HAP-1 (cell line): ENCODE data around the gene AXIN1.

Experiments
- DNase-seq, 2 experiments: peaks; one replicate each; pipeline ENCODE4 v3.0.0-alpha.2; 2016 to 2020; ENCODE audit warnings: low spot score in 2 of 2
- H3K27me3 ChIP-seq: fragments of 250-450 bp; sonication (Bioruptor Pico); 2 replicates; pipeline ENCODE4 v1.5.1; 2020; ENCODE audit warnings: low read depth, mild to moderate bottlenecking, moderate library complexity
- H3K36me3 ChIP-seq: fragments of 250-450 bp; sonication (Bioruptor Pico); replicated peaks from 2 replicates; pipeline ENCODE4 v1.5.1; 2020; ENCODE audit warnings: mild to moderate bottlenecking
- H3K4me1 ChIP-seq: fragments of 250-450 bp; sonication (Bioruptor Pico); 2 replicates; pipeline ENCODE4 v1.5.1; 2020; ENCODE audit warnings: mild to moderate bottlenecking
- H3K4me3 ChIP-seq: fragments of 250-450 bp; sonication (Bioruptor Pico); 2 replicates; pipeline ENCODE4 v1.5.1; 2020; ENCODE audit warnings: mild to moderate bottlenecking, moderate library complexity
- H3K9me3 ChIP-seq: fragments of 250-450 bp; sonication (Bioruptor Pico); 2 replicates; pipeline ENCODE4 v1.5.1; 2020; ENCODE audit warnings: mild to moderate bottlenecking, moderate library complexity
- in situ Hi-C: fragments of 300-500 bp; cut with MboI; formaldehyde crosslinking; loops from 3 replicates; pipeline ENCODE4 v1.14.3; 2020; ENCODE audit warnings: low sequenced_read_pairs, inconsistent platforms, mixed read lengths

Gene AXIN1

GRCh38 chr16:377419-377951, 25.0 kb upstream of the AXIN1 start:
- Histone ChIP-seq H3K36me3 (peaks cover 12% of the 10 kb centered on the region), H3K27me3 (no peaks in the 10 kb centered on the region), H3K4me3 (no peak overlapping the region), H3K4me1 (no peaks in the 10 kb centered on the region; the same call in 1 of the 2 replicates), H3K9me3 (no peaks in the 10 kb centered on the region)
- no peak for DNase-seq
- in situ Hi-C loops = no loop called here

- DNase-seq = no peak
- peaks cover 12% of the 10 kb centered on the region for H3K36me3 ChIP-seq
- in situ Hi-C loops = no loop called here
- no peak overlapping the region for H3K4me3 ChIP-seq
- no peaks in the 10 kb centered on the region; the same call in 1 of the 2 replicates for H3K4me1 ChIP-seq
- H3K9me3 ChIP-seq = no peaks in the 10 kb centered on the region
- H3K27me3 ChIP-seq = no peaks in the 10 kb centered on the region
These were observed 24.4 kb upstream of the AXIN1 start for GRCh38 chr16:376817-377418.

- no peaks in the 10 kb centered on the region for H3K27me3 ChIP-seq
- no peak overlapping the region for H3K4me3 ChIP-seq
- in situ Hi-C loops = no loop called here
- H3K36me3 ChIP-seq = peaks cover 12% of the 10 kb centered on the region
- no peaks in the 10 kb centered on the region; the same call in 1 of the 2 replicates for H3K4me1 ChIP-seq
- H3K9me3 ChIP-seq = no peaks in the 10 kb centered on the region
- no peak for DNase-seq
These were observed 23.6 kb upstream of the AXIN1 start for GRCh38 chr16:375927-376816.

GRCh38 chr16:375212-375611, 22.7 kb upstream of the AXIN1 start:
- no peak overlapping the region for H3K4me3 ChIP-seq
- peaks cover 12% of the 10 kb centered on the region for H3K36me3 ChIP-seq
- DNase-seq = no peak
- H3K9me3 ChIP-seq = no peaks in the 10 kb centered on the region
- no peaks in the 10 kb centered on the region for H3K27me3 ChIP-seq
- in situ Hi-C loops = no loop called here
- H3K4me1 ChIP-seq = no peaks in the 10 kb centered on the region

GRCh38 chr16:374616-374926, 22.0 kb upstream of the AXIN1 start:
- Histone ChIP-seq H3K4me1 (peaks cover 3% of the 10 kb centered on the region), H3K27me3 (no peaks in the 10 kb centered on the region), H3K36me3 (peaks cover 14% of the 10 kb centered on the region), H3K9me3 (no peaks in the 10 kb centered on the region), H3K4me3 (no peak overlapping the region)
- DNase-seq = no peak
- in situ Hi-C loops = no loop called here

- H3K27me3 ChIP-seq = no peaks in the 10 kb centered on the region
- H3K36me3 ChIP-seq = peaks cover 20% of the 10 kb centered on the region
- DNase-seq = no peak
- H3K4me1 ChIP-seq = peaks cover 5% of the 10 kb centered on the region
- in situ Hi-C loops = no loop called here
- H3K4me3 ChIP-seq = no peak overlapping the region
- no peaks in the 10 kb centered on the region for H3K9me3 ChIP-seq
These were observed 21.5 kb upstream of the AXIN1 start for GRCh38 chr16:373848-374615.

GRCh38 chr16:373020-373598, 20.6 kb upstream of the AXIN1 start:
- H3K36me3 ChIP-seq = peaks cover 29% of the 10 kb centered on the region
- H3K27me3 ChIP-seq = no peaks in the 10 kb centered on the region
- peaks cover 5% of the 10 kb centered on the region for H3K4me1 ChIP-seq
- DNase-seq = no peak
- in situ Hi-C loops = no loop called here
- H3K4me3 ChIP-seq = no peak overlapping the region
- H3K9me3 ChIP-seq = no peaks in the 10 kb centered on the region

GRCh38 chr16:372302-372983, 19.9 kb upstream of the AXIN1 start:
- no peak overlapping the region for H3K4me3 ChIP-seq
- no peak for DNase-seq
- in situ Hi-C loops = no loop called here
- no peaks in the 10 kb centered on the region for H3K27me3 ChIP-seq
- H3K4me1 ChIP-seq = peaks cover 5% of the 10 kb centered on the region
- H3K9me3 ChIP-seq = no peaks in the 10 kb centered on the region
- peaks cover 35% of the 10 kb centered on the region for H3K36me3 ChIP-seq

- Histone ChIP-seq H3K27me3 (no peaks in the 10 kb centered on the region), H3K36me3 (peaks cover 39% of the 10 kb centered on the region), H3K4me1 (peaks cover 5% of the 10 kb centered on the region), H3K9me3 (no peaks in the 10 kb centered on the region), H3K4me3 (no peak overlapping the region)
- no peak for DNase-seq
- in situ Hi-C loops = no loop called here
These were observed 19.2 kb upstream of the AXIN1 start for GRCh38 chr16:371515-372301.

GRCh38 chr16:370979-371514, 18.5 kb upstream of the AXIN1 start:
- H3K9me3 ChIP-seq = no peaks in the 10 kb centered on the region
- no peak for DNase-seq
- peaks cover 41% of the 10 kb centered on the region for H3K36me3 ChIP-seq
- in situ Hi-C loops = no loop called here
- peaks cover 5% of the 10 kb centered on the region for H3K4me1 ChIP-seq
- H3K27me3 ChIP-seq = no peaks in the 10 kb centered on the region
- peak overlapping the region; percentile 33 for H3K4me3 ChIP-seq

- H3K36me3 ChIP-seq = peaks cover 42% of the 10 kb centered on the region
- H3K27me3 ChIP-seq = no peaks in the 10 kb centered on the region
- no peaks in the 10 kb centered on the region for H3K9me3 ChIP-seq
- peak; percentile 87 to 96 for DNase-seq
- H3K4me3 ChIP-seq = peak within 1 kb of the TSS; percentile 33
- peaks cover 5% of the 10 kb centered on the region for H3K4me1 ChIP-seq
- in situ Hi-C loops = no loop called here
These were observed 17.9 kb upstream of the AXIN1 start, which contains the start of gene MRPL28 for GRCh38 chr16:370443-370842. TSS of gene MRPL28 (minus strand) at chr16:370538. CDS start at chr16:370218, 320 bp downstream.

- in situ Hi-C loops = no loop called here
- no peaks in the 10 kb centered on the region for H3K9me3 ChIP-seq
- DNase-seq = peak in 1 of 2 experiments; percentile 38
These were observed 17.4 kb upstream of the AXIN1 start for GRCh38 chr16:369866-370436.

More at GRCh38 chr16:369866-370436, 17.4 kb upstream of the AXIN1 start:
- H3K4me1 ChIP-seq = peaks cover 5% of the 10 kb centered on the region
- H3K4me3 ChIP-seq = peak overlapping the region; percentile 33
- peaks cover 41% of the 10 kb centered on the region for H3K36me3 ChIP-seq
- H3K27me3 ChIP-seq = no peaks in the 10 kb centered on the region
